ENCODE results near the gene CTSO. TPM values are rescaled to one million over a fixed set of nuclear protein-coding genes. Genes with fewer than 3 reads are reported as not detected.

CTSO gene
- total and polyA plus RNA-seq, 2 donors (not counting 3 experiments of a cell fraction or from before 2014, with no cell fraction given): 7.9 to 8.5 TPM

DNA sequence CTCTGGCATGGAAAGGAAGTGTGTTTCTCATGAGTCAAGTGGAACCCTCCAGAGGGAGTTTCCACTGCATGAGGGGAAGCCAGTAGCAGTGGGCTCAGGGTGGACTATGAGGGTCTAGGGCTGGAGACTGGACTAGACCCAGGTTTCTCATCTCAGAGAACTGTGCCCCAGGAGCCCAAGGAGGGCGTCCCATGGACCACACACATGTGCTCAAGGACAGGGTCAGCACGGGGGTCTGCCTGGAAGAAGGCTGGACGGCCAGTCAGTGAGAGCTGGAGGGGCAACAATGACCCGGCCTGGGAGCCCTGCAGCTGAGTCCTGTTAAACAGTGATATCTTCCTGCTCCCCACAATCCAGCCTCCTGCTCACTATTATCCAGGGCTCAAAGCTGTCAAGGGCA is 5.8 kb upstream of the CTSO start:
- no peak overlapping the region for H3K9ac ChIP-seq (replicated peaks; ENCODE audit: extremely low read depth, insufficient read depth, low read length)
- no peaks in the 10 kb centered on the region for H3K36me3 ChIP-seq (ENCODE audit: control insufficient read depth in 2 of 2, extremely low read depth in 1 of 2, insufficient read depth in 2 of 2, low read length in 2 of 2)
- H3K4me3 ChIP-seq (replicated peaks in 1 of 3; ENCODE audit: insufficient read depth in 1 of 3, low read depth in 1 of 3, low read length in 3 of 3): no peak overlapping the region
- no peak for DNase-seq (ENCODE audit: low read depth, low spot score)
- POLR2A ChIA-PET: no interaction called here
- CTCF ChIA-PET: no interaction called here
- no peaks in the 10 kb centered on the region for H3K9me3 ChIP-seq (replicated peaks; ENCODE audit: control insufficient read depth, insufficient read depth, low read length)
- no peaks in the 10 kb centered on the region for H4K20me1 ChIP-seq (replicated peaks; ENCODE audit: control insufficient read depth, extremely low read depth, insufficient read depth, low read length)
- no peaks in the 10 kb centered on the region for H3K27me3 ChIP-seq (ENCODE audit: control insufficient read depth in 2 of 2, insufficient read depth in 2 of 2, low read length in 2 of 2)
- no peaks in the 10 kb centered on the region for H3K79me2 ChIP-seq (ENCODE audit: control insufficient read depth, insufficient read depth, low read length)
- dilution Hi-C loops (cut with MboI; ENCODE audit: extremely low pct_ligation_motif_present, low sequenced_read_pairs) (no loop called here), intact Hi-C loops (cut with micrococcal nuclease) (loop anchor here (10.0 kb wide), 1 partner anchor 1085 kb away; no protein-coding TSS in a partner anchor)
- H3K27ac ChIP-seq (ENCODE audit: insufficient read depth, low read depth, low read length): no peak overlapping the region
- FAIRE-seq: no peak
- H2AFZ ChIP-seq (ENCODE audit: low read depth, low read length): no peak overlapping the region
- TF ChIP-seq EZH2 (IDR thresholded peaks at IDR 0.05; ENCODE audit: borderline replicate concordance, low read depth, low read length, severe bottlenecking) (no peak), POLR2AphosphoS5 (IDR thresholded peaks at IDR 0.05; ENCODE audit: insufficient read depth, low read depth, low read length) (no peak), FOS (IDR thresholded peaks at IDR 0.05; ENCODE audit: borderline replicate concordance, insufficient read depth, low read length) (no peak), POLR2A (IDR thresholded peaks at IDR 0.05; ENCODE audit: low read depth, low read length) (no peak), GATA2 (IDR thresholded peaks at IDR 0.05; ENCODE audit: insufficient read depth, insufficient read length, low read depth, low read length) (no peak), MYC (IDR thresholded peaks at IDR 0.05; ENCODE audit: low read depth, low read length) (no peak), JUN (IDR thresholded peaks at IDR 0.05; ENCODE audit: borderline replicate concordance, insufficient read depth, insufficient read length, low read depth) (no peak)
- TF ChIP-seq, protein P1, sequence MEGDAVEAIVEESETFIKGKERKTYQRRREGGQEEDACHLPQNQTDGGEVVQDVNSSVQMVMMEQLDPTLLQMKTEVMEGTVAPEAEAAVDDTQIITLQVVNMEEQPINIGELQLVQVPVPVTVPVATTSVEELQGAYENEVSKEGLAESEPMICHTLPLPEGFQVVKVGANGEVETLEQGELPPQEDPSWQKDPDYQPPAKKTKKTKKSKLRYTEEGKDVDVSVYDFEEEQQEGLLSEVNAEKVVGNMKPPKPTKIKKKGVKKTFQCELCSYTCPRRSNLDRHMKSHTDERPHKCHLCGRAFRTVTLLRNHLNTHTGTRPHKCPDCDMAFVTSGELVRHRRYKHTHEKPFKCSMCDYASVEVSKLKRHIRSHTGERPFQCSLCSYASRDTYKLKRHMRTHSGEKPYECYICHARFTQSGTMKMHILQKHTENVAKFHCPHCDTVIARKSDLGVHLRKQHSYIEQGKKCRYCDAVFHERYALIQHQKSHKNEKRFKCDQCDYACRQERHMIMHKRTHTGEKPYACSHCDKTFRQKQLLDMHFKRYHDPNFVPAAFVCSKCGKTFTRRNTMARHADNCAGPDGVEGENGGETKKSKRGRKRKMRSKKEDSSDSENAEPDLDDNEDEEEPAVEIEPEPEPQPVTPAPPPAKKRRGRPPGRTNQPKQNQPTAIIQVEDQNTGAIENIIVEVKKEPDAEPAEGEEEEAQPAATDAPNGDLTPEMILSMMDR (IDR thresholded peaks at IDR 0.05; ENCODE audit: extremely low read depth in 1 of 2, insufficient read depth in 1 of 2, low read depth in 1 of 2, low read length in 2 of 2): no peak
- TF ChIP-seq, protein P2, sequence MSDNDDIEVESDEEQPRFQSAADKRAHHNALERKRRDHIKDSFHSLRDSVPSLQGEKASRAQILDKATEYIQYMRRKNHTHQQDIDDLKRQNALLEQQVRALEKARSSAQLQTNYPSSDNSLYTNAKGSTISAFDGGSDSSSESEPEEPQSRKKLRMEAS (IDR thresholded peaks at IDR 0.05; ENCODE audit: insufficient read depth, insufficient read length): no peak
- no peaks in the 10 kb centered on the region for H3K4me1 ChIP-seq (ENCODE audit: control insufficient read depth, extremely low read depth, insufficient read depth, low read length)
- no TSS peak for BruUV-seq (replicated peaks)
- H3K9me1 ChIP-seq (replicated peaks; ENCODE audit: control insufficient read depth, extremely low read depth, insufficient read depth, low read length): no peaks in the 10 kb centered on the region
- no peak overlapping the region for H3K4me2 ChIP-seq (ENCODE audit: insufficient read depth, low read length)

Data from endothelial cell of umbilical vein (primary cell).